ENCODE measurements around the gene SLC30A1. TPM values are rescaled to one million over a fixed set of nuclear protein-coding genes. Genes with fewer than 3 reads are reported as not detected.

The SLC30A1 gene
- total and polyA plus RNA-seq, 10 of the 15 experiments (the other 5 are each of a cell fraction or from before 2014, with no cell fraction given) = 3.5 to 14.1 (median 8.8) TPM

- RAD21 ChIA-PET (ENCODE audit: unreplicated experiment) = no interaction called here
- in situ Hi-C loops (cut with MboI) = no loop called here
These were observed 19.6 kb upstream of the SLC30A1 start for GRCh38 chr1:211598514-211598913.

More at GRCh38 chr1:211598514-211598913, 19.6 kb upstream of the SLC30A1 start:
- intact Hi-C loops (cut with micrococcal nuclease; ENCODE audit: unreplicated experiment) = no loop called here
- no peaks in the 10 kb centered on the region for H3K9me3 ChIP-seq (replicated peaks; ENCODE audit: control insufficient read depth, insufficient read depth, low read length)
- FAIRE-seq = no peak
- no peak overlapping the region for H3K4me2 ChIP-seq (ENCODE audit: control insufficient read depth, insufficient read depth)
- no peak for DNase-seq (ENCODE audit: low read depth, low spot score)
- H3K9ac ChIP-seq (ENCODE audit: control insufficient read depth, insufficient read depth, low read length) = no peak overlapping the region
- TF ChIP-seq POU2F2 (IDR thresholded peaks at IDR 0.05; ENCODE audit: borderline replicate concordance, low read depth, low read length) (no peak), KDM1A (IDR thresholded peaks at IDR 0.05; ENCODE audit: borderline replicate concordance) (no peak), RBBP5 (conservative IDR thresholded peaks at IDR 0.05) (no peak), TCF12 (IDR thresholded peaks at IDR 0.05; ENCODE audit: low read depth, low read length) (no peak), ZNF217 (IDR thresholded peaks at IDR 0.05) (no peak), NFXL1 (IDR thresholded peaks at IDR 0.05; ENCODE audit: borderline replicate concordance) (no peak), FOXM1 (IDR thresholded peaks at IDR 0.05; ENCODE audit: low read depth, low read length) (no peak), MTA2 (IDR thresholded peaks at IDR 0.05; ENCODE audit: low read depth) (no peak), ETV6 (conservative IDR thresholded peaks at IDR 0.05 in 1 of 2, IDR thresholded peaks at IDR 0.05 in 1 of 2; ENCODE audit: borderline replicate concordance in 1 of 2, low read depth in 1 of 2) (no peak), ESRRA (IDR thresholded peaks at IDR 0.05; ENCODE audit: low read length) (no peak), RUNX3 (IDR thresholded peaks at IDR 0.05; ENCODE audit: low read length) (no peak)
- TF ChIP-seq, protein P1, sequence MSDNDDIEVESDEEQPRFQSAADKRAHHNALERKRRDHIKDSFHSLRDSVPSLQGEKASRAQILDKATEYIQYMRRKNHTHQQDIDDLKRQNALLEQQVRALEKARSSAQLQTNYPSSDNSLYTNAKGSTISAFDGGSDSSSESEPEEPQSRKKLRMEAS (IDR thresholded peaks at IDR 0.05; ENCODE audit: low read depth, low read length) = no peak
- TF ChIP-seq, protein P2, sequence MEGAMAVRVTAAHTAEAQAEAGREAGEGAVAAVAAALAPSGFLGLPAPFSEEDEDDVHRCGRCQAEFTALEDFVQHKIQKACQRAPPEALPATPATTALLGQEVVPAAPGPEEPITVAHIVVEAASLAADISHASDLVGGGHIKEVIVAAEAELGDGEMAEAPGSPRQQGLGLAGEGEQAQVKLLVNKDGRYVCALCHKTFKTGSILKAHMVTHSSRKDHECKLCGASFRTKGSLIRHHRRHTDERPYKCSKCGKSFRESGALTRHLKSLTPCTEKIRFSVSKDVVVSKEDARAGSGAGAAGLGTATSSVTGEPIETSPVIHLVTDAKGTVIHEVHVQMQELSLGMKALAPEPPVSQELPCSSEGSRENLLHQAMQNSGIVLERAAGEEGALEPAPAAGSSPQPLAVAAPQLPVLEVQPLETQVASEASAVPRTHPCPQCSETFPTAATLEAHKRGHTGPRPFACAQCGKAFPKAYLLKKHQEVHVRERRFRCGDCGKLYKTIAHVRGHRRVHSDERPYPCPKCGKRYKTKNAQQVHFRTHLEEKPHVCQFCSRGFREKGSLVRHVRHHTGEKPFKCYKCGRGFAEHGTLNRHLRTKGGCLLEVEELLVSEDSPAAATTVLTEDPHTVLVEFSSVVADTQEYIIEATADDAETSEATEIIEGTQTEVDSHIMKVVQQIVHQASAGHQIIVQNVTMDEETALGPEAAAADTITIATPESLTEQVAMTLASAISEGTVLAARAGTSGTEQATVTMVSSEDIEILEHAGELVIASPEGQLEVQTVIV (IDR thresholded peaks at IDR 0.05; ENCODE audit: borderline replicate concordance, partially characterized antibody) = no peak
- no peak for ATAC-seq
- H3K36me3 ChIP-seq (ENCODE audit: control insufficient read depth in 2 of 2, insufficient read depth in 2 of 2, low read length in 1 of 2) = no peaks in the 10 kb centered on the region
- no TSS peak for BruUV-seq (replicated peaks)
- 59% methylated on average over 4 of the region's 4 CpGs for WGBS (ENCODE audit: insufficient coverage, insufficient replicate concordance, low lambda C conversion rate, missing lambda C conversion rate)
- H3K4me3 ChIP-seq = no peak overlapping the region
- no peaks in the 10 kb centered on the region for H4K20me1 ChIP-seq (ENCODE audit: control insufficient read depth, insufficient read depth)
- no peaks in the 10 kb centered on the region for H3K27me3 ChIP-seq (replicated peaks in 1 of 2; ENCODE audit: control insufficient read depth in 2 of 2, insufficient read depth in 2 of 2, low read length in 1 of 2)
- no peak overlapping the region for H3K27ac ChIP-seq (ENCODE audit: control insufficient read depth, insufficient read depth)
- no peaks in the 10 kb centered on the region for H3K79me2 ChIP-seq (ENCODE audit: control insufficient read depth, insufficient read depth, low read length)
- CTCF ChIA-PET = interaction anchor here (0.7 to 1.8 kb wide), 2 partner anchors 19 to 84 kb away, joined by 3 to 6 read pairs; no protein-coding TSS in a partner anchor
- H3K4me1 ChIP-seq (ENCODE audit: control insufficient read depth, insufficient read depth, low read length) = no peaks in the 10 kb centered on the region
- SMC1A ChIA-PET (ENCODE audit: uncharacterized antibody, unreplicated experiment) = no interaction called here
- POLR2A ChIA-PET = no interaction called here
- H2AFZ ChIP-seq (ENCODE audit: control insufficient read depth, low read depth, low read length) = no peak overlapping the region
